T-helper 22 cell (primary cell): Measurements from ENCODE around the gene RSPO3.

Source experiments
- DNase-seq: peaks from one replicate; pipeline ENCODE4 v3.0.0-alpha.2; 2020; ENCODE audit warnings: low read depth

Gene RSPO3

DNA sequence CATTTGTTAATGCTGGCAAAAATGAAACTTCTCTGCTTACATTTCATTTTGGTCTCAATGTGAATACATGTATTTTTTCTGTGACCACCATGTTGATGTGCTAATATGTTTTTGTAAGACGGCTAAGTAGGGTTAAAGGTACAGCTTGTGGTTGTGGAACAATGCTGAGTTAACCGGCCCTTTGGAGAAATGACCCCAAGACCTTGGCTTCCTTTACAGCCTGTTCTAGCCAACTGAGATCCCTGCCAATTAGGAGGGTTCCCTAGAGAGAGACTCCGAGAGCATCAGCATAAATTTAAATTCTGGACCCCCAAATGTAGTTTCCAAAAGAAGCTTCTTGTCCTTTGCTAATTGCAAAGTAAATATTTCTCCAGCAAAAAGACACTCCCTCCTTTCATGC lies 44.4 kb downstream of the RSPO3 start:
- DNase-seq = no peak

DNA sequence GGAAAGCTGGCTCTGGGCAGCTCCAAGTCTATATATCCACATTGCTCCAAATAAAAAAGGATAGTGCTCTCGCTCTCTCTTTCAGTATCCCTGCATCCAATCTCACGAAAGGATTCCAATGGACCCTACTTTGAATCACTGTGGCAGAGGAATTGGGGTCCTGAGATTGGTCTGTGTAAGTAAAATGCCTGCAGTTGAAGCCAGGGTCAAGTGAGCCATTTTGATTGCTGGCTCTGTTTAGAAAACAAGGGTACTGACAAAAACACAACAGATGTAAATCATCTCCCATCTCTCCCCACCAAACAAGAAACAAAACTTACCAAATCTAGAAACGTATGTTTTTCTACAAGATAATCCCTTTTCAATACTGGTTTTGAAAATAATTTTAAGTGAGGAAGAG lies 45.6 kb downstream of the RSPO3 start:
- DNase-seq = no peak

- DNase-seq = no peak
Observed at GRCh38 chr6:127164565-127164964, 46.1 kb downstream of the RSPO3 start.

DNA sequence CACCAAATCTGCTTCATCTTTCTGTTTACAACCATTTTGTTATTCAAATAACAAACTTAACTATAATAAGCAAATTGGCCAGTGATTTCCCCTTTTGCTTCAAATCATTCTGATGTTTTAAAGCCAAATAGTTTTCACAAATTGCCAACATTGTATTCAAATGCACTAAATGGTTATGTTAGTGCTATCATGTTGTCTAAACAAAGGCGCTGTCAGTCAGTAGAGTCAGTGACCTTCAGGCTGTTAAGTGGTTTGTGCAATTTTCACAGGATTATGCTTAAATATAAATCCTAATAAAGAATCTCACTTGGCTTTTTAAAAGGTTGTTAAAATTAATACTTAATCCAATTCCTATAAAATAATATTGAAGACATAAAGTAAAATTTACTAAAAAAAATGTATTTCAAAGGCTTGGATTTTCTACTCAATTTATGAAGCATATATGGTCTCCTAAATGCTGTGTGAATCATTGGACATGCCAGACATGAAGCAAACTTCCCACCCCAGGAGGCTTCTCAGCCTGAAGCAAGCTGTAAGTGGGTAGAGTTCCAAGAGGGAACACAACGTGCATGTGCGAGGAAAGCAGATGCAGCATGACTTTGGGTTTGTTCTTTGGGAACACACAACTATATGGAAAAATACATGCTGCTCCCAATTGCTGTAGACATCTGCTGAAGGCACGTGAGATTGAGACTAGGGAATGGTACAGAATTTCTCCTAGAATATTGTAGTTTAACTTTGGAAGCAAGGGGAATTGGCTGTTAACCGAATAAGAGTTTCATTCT lies 54.9 kb downstream of the RSPO3 start:
- no peak for DNase-seq

DNA sequence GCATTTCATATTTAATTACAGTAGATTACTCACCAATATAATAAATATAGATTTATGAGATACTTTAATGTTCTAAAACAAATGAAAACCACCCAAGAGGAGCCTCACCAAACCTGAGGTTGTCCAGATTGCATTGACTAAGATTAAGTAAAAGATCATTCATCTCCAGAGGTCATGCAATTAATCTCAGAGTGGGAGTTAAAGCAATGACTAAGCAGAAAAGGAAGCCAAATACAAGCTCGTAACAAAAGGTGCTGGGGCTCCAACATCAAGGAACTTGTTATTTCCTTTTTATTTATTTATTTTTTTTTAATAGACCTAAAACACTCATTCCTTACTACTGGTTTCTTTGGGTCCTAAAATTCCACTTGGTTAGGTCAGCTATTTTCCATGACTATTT lies 57.7 kb downstream of the RSPO3 start:
- no peak for DNase-seq

DNA sequence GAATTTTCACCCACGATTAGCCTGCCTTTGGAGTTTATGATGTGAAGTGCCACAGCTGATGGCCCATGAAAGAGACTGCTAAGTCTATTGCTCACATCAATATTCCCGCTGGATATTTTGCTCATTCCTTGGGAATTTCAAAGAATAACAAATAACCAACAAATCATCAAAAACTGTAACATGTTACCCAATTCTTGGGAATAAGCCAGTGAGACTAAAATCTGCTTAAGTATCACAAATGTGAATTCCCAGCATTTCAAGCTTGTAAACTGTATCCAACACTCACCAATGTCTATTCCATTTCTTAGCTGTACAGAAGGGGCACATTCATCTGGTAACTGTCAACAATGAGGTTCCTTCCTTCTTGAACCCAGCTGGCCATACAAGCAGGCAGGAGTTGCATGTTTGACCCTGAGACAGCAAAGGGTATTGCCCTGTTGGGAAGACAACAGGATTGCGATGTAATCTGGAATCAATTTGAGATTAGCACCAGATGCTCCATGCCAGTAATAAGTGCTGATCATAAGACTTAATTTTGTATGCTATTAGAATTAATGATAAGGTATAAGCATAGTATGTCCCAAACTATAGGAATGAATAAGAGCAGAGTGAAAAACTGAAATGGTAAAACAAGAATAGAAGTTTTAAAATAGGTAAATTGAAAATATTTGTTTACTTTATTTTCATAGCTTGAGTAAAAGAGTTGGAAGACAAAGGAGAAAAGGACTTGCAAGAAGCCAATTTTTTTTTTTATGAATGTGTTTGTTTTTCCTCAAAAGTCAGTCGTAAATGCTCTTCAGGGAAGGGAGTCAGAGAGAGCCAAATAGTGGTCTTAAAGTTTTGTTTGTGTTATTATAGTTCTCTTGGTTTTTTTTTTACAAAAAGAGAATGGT lies 58.8 kb downstream of the RSPO3 start:
- DNase-seq = no peak

DNA sequence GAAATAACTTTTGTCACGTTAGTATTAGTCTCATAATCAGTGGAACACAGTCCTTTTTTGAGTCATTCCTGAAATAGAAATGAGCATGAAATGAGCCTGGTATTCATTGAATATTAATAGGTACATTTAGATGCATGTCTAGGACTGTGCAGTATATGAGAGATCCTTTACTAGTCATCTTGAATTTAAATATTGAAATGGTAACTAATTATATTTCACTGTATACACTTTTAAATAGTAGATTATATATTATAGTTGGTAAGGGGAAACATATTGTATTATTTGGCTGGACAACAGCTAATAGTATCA lies 59.4 kb downstream of the RSPO3 start:
- no peak for DNase-seq

DNA sequence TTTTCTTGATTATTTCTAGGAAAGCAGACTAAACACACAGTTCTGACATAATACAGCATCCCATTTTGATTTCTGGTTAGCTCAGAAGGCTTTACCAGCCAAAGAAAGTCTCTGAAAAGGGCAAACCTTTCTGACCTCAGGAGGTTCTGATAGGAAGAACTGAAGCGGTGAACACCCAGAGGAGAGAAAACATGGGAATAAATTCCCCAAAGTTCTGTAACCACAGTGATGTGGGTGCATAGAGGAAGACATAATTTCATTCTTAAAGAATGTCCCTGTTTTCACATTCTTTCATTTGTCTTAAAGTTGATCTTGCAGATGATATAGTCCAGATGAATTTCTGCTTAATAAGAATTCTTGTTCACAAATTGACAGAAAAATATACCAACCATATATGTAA lies 60.3 kb downstream of the RSPO3 start:
- DNase-seq = no peak

DNA sequence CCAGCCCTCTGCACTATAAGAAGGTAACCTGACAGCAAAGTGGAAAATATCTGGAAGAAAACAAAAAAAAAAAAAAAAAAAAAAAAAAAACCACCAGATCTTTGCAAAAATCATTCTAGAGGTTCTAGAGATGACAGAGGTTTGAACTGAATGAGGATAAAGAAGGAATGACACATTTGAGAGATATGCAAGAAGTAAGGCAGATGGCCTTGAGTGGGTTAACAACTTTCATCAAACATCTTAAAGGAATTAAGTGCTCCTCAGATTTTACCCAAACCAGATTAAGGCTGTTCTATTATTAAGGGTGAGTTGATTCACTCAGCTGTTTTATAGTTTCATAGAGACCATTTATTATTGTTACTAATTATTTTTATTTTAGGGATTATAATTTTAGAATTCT lies 62.0 kb downstream of the RSPO3 start:
- no peak for DNase-seq

GRCh38 chr6:127182501-127182900 lies 64.0 kb downstream of the RSPO3 start:
- no peak for DNase-seq

DNA sequence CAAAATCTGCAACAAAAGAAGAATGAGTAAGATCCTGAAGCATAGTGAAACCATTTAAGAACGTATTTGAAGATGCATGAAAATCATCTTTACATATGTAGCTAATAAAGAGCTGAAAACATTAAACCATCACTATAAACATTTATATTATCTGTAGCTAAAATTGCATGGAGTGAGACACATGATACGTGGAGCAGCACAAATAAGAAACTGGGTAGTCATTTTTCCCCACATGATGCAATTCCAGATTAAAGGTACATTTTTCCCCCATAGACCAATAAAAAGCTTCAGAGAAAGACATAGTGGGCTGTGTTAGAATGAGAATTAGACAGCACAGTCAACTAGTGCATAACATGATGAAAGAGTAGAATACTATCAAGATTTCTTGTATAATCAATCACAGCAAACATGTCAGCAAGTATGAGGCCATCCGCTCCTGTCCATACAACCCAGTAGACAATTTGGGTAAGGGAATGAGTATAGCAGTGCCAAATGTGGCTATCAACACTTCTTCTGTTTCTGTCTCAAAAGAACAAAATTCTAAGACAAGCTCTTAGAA lies 67.0 kb downstream of the RSPO3 start:
- DNase-seq = no peak

GRCh38 chr6:127186889-127187288 lies 68.4 kb downstream of the RSPO3 start:
- DNase-seq = no peak

DNA sequence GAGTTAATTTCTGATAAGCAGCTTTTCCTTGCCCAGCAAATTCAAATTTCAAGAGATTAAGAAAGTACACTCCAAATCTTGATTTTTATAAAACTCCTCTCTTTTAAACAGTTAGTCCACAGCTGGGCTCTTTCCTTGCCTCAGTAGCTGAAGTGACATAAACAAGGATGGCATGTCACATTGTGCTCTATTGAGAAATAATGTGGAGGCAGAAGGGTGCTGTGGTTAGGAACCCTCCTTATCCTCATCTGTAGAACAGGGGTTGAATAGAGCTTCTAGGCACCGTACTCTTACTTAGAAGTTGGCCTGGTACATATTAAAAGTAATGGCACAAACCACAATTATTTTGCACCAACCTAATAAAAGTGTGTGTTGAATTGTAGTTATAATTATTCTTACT lies 70.3 kb downstream of the RSPO3 start:
- DNase-seq = no peak

DNA sequence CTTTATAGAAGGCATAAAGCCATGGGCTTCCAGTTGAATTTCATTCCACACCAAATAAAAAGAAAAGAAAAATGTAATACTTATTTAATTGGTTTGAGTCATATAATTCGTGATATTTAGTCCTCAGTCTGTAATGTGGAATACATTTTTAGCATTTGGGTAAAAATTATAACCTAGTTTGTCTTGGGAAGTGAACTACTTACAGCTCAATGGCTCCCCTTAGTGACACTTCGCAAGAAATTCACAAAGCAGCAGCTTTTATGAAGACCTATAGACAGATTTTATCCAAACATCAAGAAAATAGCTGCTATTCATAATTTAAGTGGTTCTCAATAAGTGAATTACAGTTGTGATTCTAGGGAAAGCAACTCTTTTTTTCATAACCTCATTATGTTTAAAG lies 72.1 kb downstream of the RSPO3 start:
- no peak for DNase-seq

- no peak for DNase-seq
Observed at GRCh38 chr6:127191716-127192115, 73.2 kb downstream of the RSPO3 start.

- DNase-seq = no peak
Observed at GRCh38 chr6:127192911-127193541, 74.6 kb downstream of the RSPO3 start.

GRCh38 chr6:127195833-127196232 lies 77.4 kb downstream of the RSPO3 start:
- no peak for DNase-seq

DNA sequence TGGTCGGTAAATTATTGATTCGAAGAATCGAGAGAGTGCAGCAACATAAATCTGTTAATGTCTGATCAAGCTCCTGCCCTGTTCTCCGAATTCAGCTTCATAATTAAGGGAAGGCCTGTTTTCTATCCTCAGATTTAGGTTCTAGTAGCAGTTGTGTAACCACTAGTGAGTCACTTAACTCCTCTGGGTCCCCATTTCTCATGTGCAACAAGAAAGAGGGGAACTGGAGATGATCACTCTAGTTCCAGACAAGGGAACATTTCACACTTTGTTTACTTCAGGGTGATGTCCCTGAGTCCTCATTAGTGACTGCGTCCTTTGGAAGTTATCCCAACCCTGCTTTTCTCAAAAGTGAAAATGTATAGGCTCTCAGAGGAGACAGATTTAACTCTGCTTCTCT lies 80.1 kb downstream of the RSPO3 start:
- DNase-seq = no peak

- no peak for DNase-seq
Observed at GRCh38 chr6:127199470-127199869, 81.0 kb downstream of the RSPO3 start.

DNA sequence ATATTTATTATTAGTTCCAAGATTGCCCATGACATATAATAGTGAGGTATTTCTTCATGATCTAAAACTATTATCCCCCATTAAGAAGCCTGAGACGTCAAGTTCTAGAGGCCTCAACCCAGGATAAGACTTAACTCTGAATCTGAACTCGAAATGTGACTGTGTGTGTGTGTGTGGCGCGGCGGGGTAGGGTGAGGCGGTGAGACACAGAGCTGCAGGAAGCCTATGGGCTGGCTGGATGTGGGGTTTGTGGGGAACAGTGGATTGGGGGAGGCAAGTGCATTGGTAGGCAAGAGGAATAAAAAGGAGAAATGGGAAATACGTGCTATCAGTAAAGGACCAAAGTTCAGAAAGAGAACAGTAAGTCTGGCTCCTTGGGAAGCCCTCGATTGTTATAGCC lies 81.6 kb downstream of the RSPO3 start:
- DNase-seq = no peak

DNA sequence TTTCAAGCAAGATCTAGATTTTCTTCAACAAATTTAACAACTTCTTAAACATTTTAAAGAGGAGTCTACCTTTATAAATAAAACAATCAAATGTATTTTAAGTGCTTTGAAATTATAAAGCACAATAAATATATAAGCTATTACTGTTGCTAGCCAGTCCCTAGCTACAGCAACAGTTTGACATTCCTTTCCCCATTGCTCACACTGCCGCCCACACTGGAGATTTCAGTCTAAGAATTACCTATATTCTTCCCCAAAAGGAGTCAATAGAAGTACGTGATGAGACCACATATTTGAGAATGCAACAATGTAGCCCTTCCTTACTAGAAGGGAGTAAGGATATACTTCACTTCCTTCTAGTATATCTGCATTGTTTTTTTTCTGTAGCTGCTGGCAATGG lies 82.8 kb downstream of the RSPO3 start:
- DNase-seq = no peak

- DNase-seq = no peak
Observed at GRCh38 chr6:127202676-127203075, 84.2 kb downstream of the RSPO3 start.

GRCh38 chr6:127204281-127204680 lies 85.8 kb downstream of the RSPO3 start:
- DNase-seq = no peak
